Measurements from ENCODE around the gene LCN15.

The LCN15 gene

GRCh38 chr9:136753371-136754058, 10.8 kb downstream of the LCN15 start:
- Histone ChIP-seq H3K27me3 (ENCODE audit: control insufficient read depth in 1 of 2, insufficient read depth in 2 of 2, low read length in 2 of 2) (peaks cover 0 to 7% of the 10 kb centered on the region in 2 donors), H3K4me3 (ENCODE audit: low read length in 2 of 2) (no peak overlapping the region), H3K9ac (ENCODE audit: low read length in 2 of 2) (no peak overlapping the region), H3K36me3 (ENCODE audit: control insufficient read depth in 2 of 2, insufficient read depth in 2 of 2, low read length in 2 of 2) (no peaks in the 10 kb centered on the region), H3K9me3 (ENCODE audit: control insufficient read depth in 2 of 2, low read length in 2 of 2) (peaks cover 0 to 5% of the 10 kb centered on the region in 2 donors), H3K4me1 (ENCODE audit: control insufficient read depth, insufficient read depth, low read length) (no peaks in the 10 kb centered on the region), H3K27ac (ENCODE audit: low read length) (no peak overlapping the region)

- H3K4me3 ChIP-seq (ENCODE audit: low read length in 2 of 2): no peak overlapping the region
Observed at GRCh38 chr9:136751814-136752213, 12.5 kb downstream of the LCN15 start.

GRCh38 chr9:136751244-136751643, 13.1 kb downstream of the LCN15 start:
- Histone ChIP-seq H3K36me3 (ENCODE audit: control insufficient read depth in 2 of 2, insufficient read depth in 2 of 2, low read length in 2 of 2) (no peaks in the 10 kb centered on the region), H3K9me3 (ENCODE audit: control insufficient read depth in 2 of 2, low read length in 2 of 2) (peaks cover 0 to 5% of the 10 kb centered on the region in 2 donors), H3K4me3 (ENCODE audit: low read length in 2 of 2) (no peak overlapping the region), H3K9ac (ENCODE audit: low read length in 2 of 2) (no peak overlapping the region), H3K27ac (ENCODE audit: low read length) (no peak overlapping the region), H3K27me3 (ENCODE audit: control insufficient read depth in 1 of 2, insufficient read depth in 2 of 2, low read length in 2 of 2) (peaks cover 0 to 9% of the 10 kb centered on the region in 2 donors), H3K4me1 (ENCODE audit: control insufficient read depth, insufficient read depth, low read length) (no peaks in the 10 kb centered on the region)

More at GRCh38 chr9:136751814-136752213, 12.5 kb downstream of the LCN15 start:
- H3K27ac ChIP-seq (ENCODE audit: low read length): no peak overlapping the region
- peaks cover 0 to 5% of the 10 kb centered on the region in 2 donors for H3K9me3 ChIP-seq (ENCODE audit: control insufficient read depth in 2 of 2, low read length in 2 of 2)
- H3K36me3 ChIP-seq (ENCODE audit: control insufficient read depth in 2 of 2, insufficient read depth in 2 of 2, low read length in 2 of 2): no peaks in the 10 kb centered on the region
- no peak overlapping the region for H3K9ac ChIP-seq (ENCODE audit: low read length in 2 of 2)
- H3K4me1 ChIP-seq (ENCODE audit: control insufficient read depth, insufficient read depth, low read length): no peaks in the 10 kb centered on the region
- peaks cover 0 to 9% of the 10 kb centered on the region in 2 donors for H3K27me3 ChIP-seq (ENCODE audit: control insufficient read depth in 1 of 2, insufficient read depth in 2 of 2, low read length in 2 of 2)

GRCh38 chr9:136750526-136750925, 13.8 kb downstream of the LCN15 start:
- Histone ChIP-seq H3K27me3 (ENCODE audit: control insufficient read depth in 1 of 2, insufficient read depth in 2 of 2, low read length in 2 of 2) (peaks cover 0 to 6% of the 10 kb centered on the region in 2 donors), H3K9me3 (ENCODE audit: control insufficient read depth in 2 of 2, low read length in 2 of 2) (peaks cover 0 to 3% of the 10 kb centered on the region in 2 donors), H3K4me3 (ENCODE audit: low read length in 2 of 2) (no peak overlapping the region), H3K36me3 (ENCODE audit: control insufficient read depth in 2 of 2, insufficient read depth in 2 of 2, low read length in 2 of 2) (no peaks in the 10 kb centered on the region), H3K4me1 (ENCODE audit: control insufficient read depth, insufficient read depth, low read length) (no peaks in the 10 kb centered on the region), H3K9ac (ENCODE audit: low read length in 2 of 2) (no peak overlapping the region), H3K27ac (ENCODE audit: low read length) (no peak overlapping the region)

GRCh38 chr9:136748666-136749611, 15.4 kb downstream of the LCN15 start:
- peaks cover 2 to 6% of the 10 kb centered on the region in 2 donors for H3K27me3 ChIP-seq (ENCODE audit: control insufficient read depth in 1 of 2, insufficient read depth in 2 of 2, low read length in 2 of 2)
- H3K9me3 ChIP-seq (ENCODE audit: control insufficient read depth in 2 of 2, low read length in 2 of 2): no peaks in the 10 kb centered on the region
- H3K36me3 ChIP-seq (ENCODE audit: control insufficient read depth in 2 of 2, insufficient read depth in 2 of 2, low read length in 2 of 2): no peaks in the 10 kb centered on the region
- no peak overlapping the region for H3K27ac ChIP-seq (ENCODE audit: low read length)
- no peaks in the 10 kb centered on the region for H3K4me1 ChIP-seq (ENCODE audit: control insufficient read depth, insufficient read depth, low read length)
- H3K4me3 ChIP-seq (ENCODE audit: low read length in 2 of 2): no peak overlapping the region
- H3K9ac ChIP-seq (ENCODE audit: low read length in 2 of 2): no peak overlapping the region

GRCh38 chr9:136748201-136748600, 16.1 kb downstream of the LCN15 start, which contains the start of gene LCN6:
Gene LCN6, minus strand, starts transcription at chr9:136748525. Its CDS starts 42 bp downstream, at chr9:136748483.
- peaks cover 4 to 10% of the 10 kb centered on the region in 2 donors for H3K27me3 ChIP-seq (ENCODE audit: control insufficient read depth in 1 of 2, insufficient read depth in 2 of 2, low read length in 2 of 2)
- no peaks in the 10 kb centered on the region for H3K9me3 ChIP-seq (ENCODE audit: control insufficient read depth in 2 of 2, low read length in 2 of 2)
- no peaks in the 10 kb centered on the region for H3K4me1 ChIP-seq (ENCODE audit: control insufficient read depth, insufficient read depth, low read length)
- no peak within 1 kb of the TSS for H3K27ac ChIP-seq (ENCODE audit: low read length)
- no peaks in the 10 kb centered on the region for H3K36me3 ChIP-seq (ENCODE audit: control insufficient read depth in 2 of 2, insufficient read depth in 2 of 2, low read length in 2 of 2)
- H3K4me3 ChIP-seq (ENCODE audit: low read length in 2 of 2): no peak within 1 kb of the TSS
- H3K9ac ChIP-seq (ENCODE audit: low read length in 2 of 2): no peak within 1 kb of the TSS

GRCh38 chr9:136747161-136748060, 16.9 kb downstream of the LCN15 start:
- H3K4me1 ChIP-seq (ENCODE audit: control insufficient read depth, insufficient read depth, low read length): no peaks in the 10 kb centered on the region
- H3K36me3 ChIP-seq (ENCODE audit: control insufficient read depth in 2 of 2, insufficient read depth in 2 of 2, low read length in 2 of 2): no peaks in the 10 kb centered on the region
- no peak overlapping the region for H3K9ac ChIP-seq (ENCODE audit: low read length in 2 of 2)
- H3K27me3 ChIP-seq (ENCODE audit: control insufficient read depth in 1 of 2, insufficient read depth in 2 of 2, low read length in 2 of 2): peaks cover 11 to 18% of the 10 kb centered on the region in 2 donors
- no peak overlapping the region for H3K27ac ChIP-seq (ENCODE audit: low read length)
- H3K4me3 ChIP-seq (ENCODE audit: low read length in 2 of 2): no peak overlapping the region
- no peaks in the 10 kb centered on the region for H3K9me3 ChIP-seq (ENCODE audit: control insufficient read depth in 2 of 2, low read length in 2 of 2)

GRCh38 chr9:136746621-136747020, 17.7 kb downstream of the LCN15 start:
- H3K9ac ChIP-seq (ENCODE audit: low read length in 2 of 2): no peak overlapping the region
- H3K36me3 ChIP-seq (ENCODE audit: control insufficient read depth in 2 of 2, insufficient read depth in 2 of 2, low read length in 2 of 2): no peaks in the 10 kb centered on the region
- no peaks in the 10 kb centered on the region for H3K4me1 ChIP-seq (ENCODE audit: control insufficient read depth, insufficient read depth, low read length)
- H3K4me3 ChIP-seq (ENCODE audit: low read length in 2 of 2): no peak overlapping the region
- no peaks in the 10 kb centered on the region for H3K9me3 ChIP-seq (ENCODE audit: control insufficient read depth in 2 of 2, low read length in 2 of 2)
- H3K27me3 ChIP-seq (ENCODE audit: control insufficient read depth in 1 of 2, insufficient read depth in 2 of 2, low read length in 2 of 2): peaks cover 19 to 24% of the 10 kb centered on the region in 2 donors
- H3K27ac ChIP-seq (ENCODE audit: low read length): no peak overlapping the region

- H3K27me3 ChIP-seq (ENCODE audit: control insufficient read depth in 1 of 2, insufficient read depth in 2 of 2, low read length in 2 of 2): peaks cover 24 to 26% of the 10 kb centered on the region in 2 donors
- no peak overlapping the region for H3K9ac ChIP-seq (ENCODE audit: low read length in 2 of 2)
- H3K4me3 ChIP-seq (ENCODE audit: low read length in 2 of 2): no peak overlapping the region
- peaks cover 2% of the 10 kb centered on the region for H3K4me1 ChIP-seq (ENCODE audit: control insufficient read depth, insufficient read depth, low read length)
- no peaks in the 10 kb centered on the region for H3K36me3 ChIP-seq (ENCODE audit: control insufficient read depth in 2 of 2, insufficient read depth in 2 of 2, low read length in 2 of 2)
- no peak overlapping the region for H3K27ac ChIP-seq (ENCODE audit: low read length)
- no peaks in the 10 kb centered on the region for H3K9me3 ChIP-seq (ENCODE audit: control insufficient read depth in 2 of 2, low read length in 2 of 2)
Observed at GRCh38 chr9:136746155-136746490, 18.2 kb downstream of the LCN15 start.

Measured in stomach smooth muscle (tissue), 2 donors.